Prostate gland (tissue), 2 donors: ENCODE data around the gene ARIH1.

ENCODE experiments used
- CTCF ChIP-seq, 4 experiments: fragments of 200-600 bp in 2 of 4; fragments of 450-650 bp in 2 of 4; sonication (generic) in 2 of 4; IDR thresholded peaks; 1 replicate in 3 of 4; 2 replicates in 1 of 4; pipeline ENCODE4 v1.5.1; 2016 to 2019; ENCODE audit warnings: antibody characterized with exemption in 4 of 4, mild to moderate bottlenecking in 2 of 4, moderate library complexity in 2 of 4
- POLR2AphosphoS5 ChIP-seq: sonication (generic); formaldehyde crosslinking; IDR thresholded peaks from one replicate; pipeline ENCODE4 v1.6.1; 2017; ENCODE audit warnings: antibody characterized with exemption

DNA sequence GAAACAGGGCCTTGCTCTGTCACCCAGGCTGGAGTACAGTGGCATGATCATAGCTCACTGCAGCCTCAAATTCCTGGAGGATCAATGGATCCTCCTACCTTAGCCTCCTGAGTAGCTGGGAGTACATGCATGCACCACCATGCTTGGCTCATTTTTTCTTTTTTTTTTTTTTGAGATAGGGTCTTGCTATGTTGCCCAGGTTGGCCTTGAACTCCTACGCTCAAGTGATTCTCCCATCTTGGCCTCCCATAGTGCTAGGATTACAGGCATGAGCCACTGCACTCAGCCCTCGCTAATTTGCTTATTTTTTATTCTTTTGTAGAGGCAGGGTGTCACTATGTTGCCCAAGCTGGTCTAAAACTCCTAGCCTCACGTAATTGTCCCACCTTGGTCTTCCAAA is 6.0 kb upstream of the ARIH1 start:
- TF ChIP-seq CTCF (IDR thresholded peaks at IDR 0.05): no peak
- no peak for TF ChIP-seq POLR2AphosphoS5
